HG03159 (cell line): ENCODE data around the gene IL32.

Experiments used
- ATAC-seq: cut with Tn5 transposase; IDR thresholded peaks from one replicate; pipeline ENCODE4 v1.9.1; 2021; ENCODE audit warnings: mild to moderate bottlenecking, moderate library complexity; ENCODE audit not compliant: unreplicated experiment

IL32 gene, protein sequence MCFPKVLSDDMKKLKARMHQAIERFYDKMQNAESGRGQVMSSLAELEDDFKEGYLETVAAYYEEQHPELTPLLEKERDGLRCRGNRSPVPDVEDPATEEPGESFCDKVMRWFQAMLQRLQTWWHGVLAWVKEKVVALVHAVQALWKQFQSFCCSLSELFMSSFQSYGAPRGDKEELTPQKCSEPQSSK

DNA sequence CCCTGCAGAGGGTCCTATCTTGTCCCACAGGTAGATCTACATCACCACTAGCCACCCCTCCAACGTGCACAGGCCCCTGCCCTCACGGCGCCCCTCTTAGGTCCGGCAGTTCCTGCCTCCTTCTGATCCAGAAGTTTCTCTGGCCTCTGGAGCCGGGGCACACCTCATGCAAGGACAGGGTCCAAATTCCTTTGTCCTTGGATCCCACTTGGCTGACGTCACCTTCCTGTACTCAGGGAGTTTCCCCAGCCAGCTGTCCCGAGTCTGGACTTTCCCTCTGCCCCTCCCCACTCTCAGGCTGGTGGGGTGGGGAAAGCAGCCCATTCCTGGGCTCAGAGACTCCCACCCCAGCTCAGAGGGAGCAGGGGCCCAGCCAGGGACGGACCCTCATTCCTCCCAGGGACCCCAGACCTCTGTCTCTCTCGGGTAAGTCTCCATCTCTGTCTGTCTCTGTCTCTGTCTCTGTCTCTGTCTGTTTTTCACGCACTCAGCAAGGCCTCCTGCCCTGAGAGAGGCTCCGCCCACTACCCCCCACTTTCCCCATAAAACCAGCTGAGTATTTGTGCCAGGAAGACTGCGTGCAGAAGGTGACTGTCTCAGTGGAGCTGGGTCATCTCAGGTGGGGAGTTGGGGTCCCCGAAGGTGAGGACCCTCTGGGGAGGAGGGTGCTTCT is at the start of gene IL32:
IL32 (plus strand) TSS at position 572 of the 673 bp plus-strand sequence. CDS start 172 bp downstream, outside the sequence.
- no peak for ATAC-seq

DNA sequence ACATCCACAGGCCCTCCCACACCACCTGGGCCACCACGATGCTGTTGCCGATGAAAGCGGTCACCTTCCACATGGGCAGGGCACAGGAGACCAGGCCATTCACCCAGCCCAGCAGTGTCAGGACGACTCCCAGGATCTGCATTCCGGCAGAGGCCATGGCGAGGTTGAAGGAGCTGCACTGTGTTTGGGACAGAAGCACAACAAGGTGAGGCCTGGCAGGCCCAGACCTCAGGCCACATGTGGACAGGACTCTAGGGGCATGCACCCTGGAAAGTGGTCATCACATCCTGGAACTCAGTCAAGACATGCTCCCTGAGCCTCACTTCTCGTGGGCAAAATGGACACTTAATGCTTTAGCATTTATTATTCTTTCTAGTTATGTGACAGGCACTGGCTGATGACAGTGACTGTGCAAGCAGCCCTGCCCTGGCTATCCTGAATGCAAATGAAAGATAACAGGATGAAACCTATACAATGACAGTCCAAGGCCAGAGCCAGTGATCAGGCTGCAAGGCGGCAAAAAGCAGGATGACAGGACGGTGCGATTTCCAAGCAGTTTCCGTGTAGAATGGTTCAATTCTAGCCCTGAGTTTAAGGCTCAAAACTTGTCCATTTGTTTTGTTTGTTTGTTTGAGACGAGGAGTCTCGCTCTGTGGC is 49.4 kb upstream of the IL32 start:
- ATAC-seq, result no peak

- ATAC-seq, result no peak
These were observed 48.1 kb upstream of the IL32 start for GRCh38 chr16:3017344-3017743.

DNA sequence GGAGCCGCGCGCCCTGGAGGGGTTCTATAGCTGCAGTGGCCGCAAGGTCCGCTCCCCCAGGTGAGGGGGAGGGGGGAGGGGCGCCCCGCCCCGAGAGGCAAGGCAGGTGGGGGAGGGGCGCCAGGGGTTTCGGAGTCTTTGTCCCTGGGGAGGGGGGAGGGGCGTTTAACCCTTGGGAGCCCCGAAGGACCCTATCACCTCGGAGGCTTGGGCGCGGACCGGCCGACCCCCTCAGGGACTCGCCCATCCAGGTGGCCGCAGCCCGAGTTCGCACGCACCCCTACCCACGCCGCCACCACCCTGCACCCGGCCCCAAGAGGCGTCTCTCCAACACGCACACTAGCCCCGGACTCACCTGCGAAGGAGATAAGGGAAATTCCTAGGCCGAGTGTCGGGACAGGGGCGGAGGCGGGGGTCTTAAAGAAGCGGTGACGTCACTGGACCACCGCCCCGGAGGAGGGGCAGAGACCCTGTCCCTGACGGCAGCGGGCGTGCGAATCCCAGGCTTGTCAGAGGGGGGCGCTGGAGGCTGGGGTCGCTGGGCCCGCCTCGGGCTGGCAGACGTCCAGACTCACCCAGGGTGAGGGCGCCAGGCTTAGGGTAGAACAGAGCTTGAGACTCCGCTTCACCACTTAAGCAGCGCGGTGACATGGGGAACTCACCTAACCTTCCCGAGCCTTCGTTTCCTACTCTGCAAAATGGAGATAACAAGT is 47.5 kb upstream of the IL32 start, which contains the start of gene CLDN6:
CLDN6 (minus strand) TSS at position 390 of the 713 bp plus-strand sequence. CDS start 2,162 bp downstream, outside the sequence.
- ATAC-seq, result no peak

DNA sequence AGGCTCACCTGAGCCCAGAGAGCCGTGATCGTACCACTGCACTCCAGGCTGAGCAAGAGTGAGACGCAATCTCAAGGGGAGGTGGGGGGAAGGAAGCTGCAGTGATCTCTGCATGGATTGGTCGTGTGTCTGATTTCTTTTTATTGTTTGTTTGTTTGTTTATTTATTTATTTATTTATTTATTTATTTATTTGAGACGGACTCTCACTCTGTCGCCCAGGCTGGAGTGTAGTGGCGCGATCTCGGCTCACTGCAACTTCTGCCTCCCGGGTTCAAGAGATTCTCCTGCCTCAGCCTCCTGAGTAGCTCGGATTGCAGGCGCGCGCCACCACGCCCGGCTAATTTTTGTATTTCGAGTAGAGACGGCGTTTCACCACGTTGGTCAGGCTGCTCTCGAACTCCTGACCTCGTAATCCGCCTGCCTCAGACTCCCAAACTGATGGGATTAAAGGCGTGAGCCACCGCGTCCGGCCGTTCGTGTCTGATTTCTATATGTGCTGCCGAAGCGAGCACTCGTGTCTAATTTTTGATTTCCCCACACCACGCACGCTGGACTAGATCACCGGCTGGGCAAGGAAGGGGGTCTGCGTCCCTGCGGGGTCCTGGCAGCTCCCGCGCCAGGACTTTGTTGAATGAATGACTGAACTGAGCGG is 45.7 kb upstream of the IL32 start:
- ATAC-seq, result no peak

- ATAC-seq, result no peak
These were observed 45.2 kb upstream of the IL32 start, which contains the start of gene TNFRSF12A for GRCh38 chr16:3020247-3020603. Gene TNFRSF12A (plus strand): TSS chr16:3020368. CDS start chr16:3020398, 30 bp downstream.

GRCh38 chr16:3020604-3021448 is 44.6 kb upstream of the IL32 start:
- ATAC-seq, result no peak

DNA sequence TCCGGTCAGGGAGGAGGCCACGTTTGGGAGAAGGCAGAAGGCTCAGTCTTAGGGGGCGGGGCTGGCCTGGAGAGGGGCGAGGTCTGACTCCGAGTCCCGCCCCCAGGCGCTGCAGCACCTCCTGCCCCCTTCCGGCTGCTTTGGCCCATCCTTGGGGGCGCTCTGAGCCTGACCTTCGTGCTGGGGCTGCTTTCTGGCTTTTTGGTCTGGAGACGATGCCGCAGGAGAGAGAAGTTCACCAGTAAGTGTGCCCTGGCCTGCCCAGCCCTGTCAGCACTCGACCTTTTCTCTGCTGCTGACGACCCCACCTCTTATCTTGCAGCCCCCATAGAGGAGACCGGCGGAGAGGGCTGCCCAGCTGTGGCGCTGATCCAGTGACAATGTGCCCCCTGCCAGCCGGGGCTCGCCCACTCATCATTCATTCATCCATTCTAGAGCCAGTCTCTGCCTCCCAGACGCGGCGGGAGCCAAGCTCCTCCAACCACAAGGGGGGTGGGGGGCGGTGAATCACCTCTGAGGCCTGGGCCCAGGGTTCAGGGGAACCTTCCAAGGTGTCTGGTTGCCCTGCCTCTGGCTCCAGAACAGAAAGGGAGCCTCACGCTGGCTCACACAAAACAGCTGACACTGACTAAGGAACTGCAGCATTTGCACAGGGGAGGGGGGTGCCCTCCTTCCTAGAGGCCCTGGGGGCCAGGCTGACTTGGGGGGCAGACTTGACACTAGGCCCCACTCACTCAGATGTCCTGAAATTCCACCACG is 43.8 kb upstream of the IL32 start:
- ATAC-seq, result no peak

DNA sequence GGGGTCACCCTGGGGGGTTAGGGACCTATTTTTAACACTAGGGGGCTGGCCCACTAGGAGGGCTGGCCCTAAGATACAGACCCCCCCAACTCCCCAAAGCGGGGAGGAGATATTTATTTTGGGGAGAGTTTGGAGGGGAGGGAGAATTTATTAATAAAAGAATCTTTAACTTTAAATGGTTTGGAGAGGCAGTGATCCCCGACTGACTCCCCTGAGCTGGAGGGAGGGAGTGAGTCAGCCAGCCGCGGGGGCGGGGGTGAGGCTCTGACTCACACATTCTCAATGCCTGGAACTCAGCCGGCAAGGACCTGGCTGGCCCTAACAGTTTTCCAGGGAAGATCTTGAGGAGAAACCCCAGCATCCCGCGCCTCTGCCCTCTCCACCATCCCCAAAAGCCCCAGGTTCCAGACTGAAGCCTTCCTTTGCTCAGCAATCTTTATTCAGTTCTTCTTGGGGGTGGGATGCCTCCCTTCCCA is 43.2 kb upstream of the IL32 start:
- ATAC-seq, result no peak

- no peak for ATAC-seq
These were observed 42.6 kb upstream of the IL32 start for GRCh38 chr16:3022684-3023414.

- ATAC-seq, result no peak
These were observed 42.1 kb upstream of the IL32 start for GRCh38 chr16:3023415-3023668.

- ATAC-seq, result peak; percentile 75
These were observed 41.6 kb upstream of the IL32 start, which contains the start of the genes HCFC1R1 and THOC6 for GRCh38 chr16:3023669-3024478. Gene HCFC1R1 (minus strand): TSS chr16:3023942. CDS start chr16:3023941, 1 bp downstream. Gene THOC6 (plus strand): TSS chr16:3024035. CDS start chr16:3024327, 292 bp downstream.

- no peak for ATAC-seq
These were observed 40.1 kb upstream of the IL32 start for GRCh38 chr16:3025032-3026002.

- no peak for ATAC-seq
These were observed 39.4 kb upstream of the IL32 start for GRCh38 chr16:3026003-3026378.

- no peak for ATAC-seq
These were observed 38.6 kb upstream of the IL32 start for GRCh38 chr16:3026609-3027488.

DNA sequence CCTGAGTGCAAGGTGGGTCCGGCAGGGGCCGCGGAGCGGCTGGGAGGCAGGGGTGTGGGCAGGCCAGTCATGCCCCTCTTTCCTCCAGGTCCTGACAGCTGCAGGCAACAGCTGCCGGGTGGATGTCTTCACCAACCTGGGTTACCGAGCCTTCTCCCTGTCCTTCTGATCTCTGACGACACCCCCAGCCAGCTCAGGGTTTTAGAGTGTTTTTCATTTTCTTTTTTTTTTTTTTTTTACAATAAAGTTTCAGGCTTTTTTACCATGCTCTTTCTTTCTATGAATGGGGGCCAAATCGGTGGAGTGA is 38.0 kb upstream of the IL32 start:
- ATAC-seq, result no peak
